ENCODE measurements around the gene ESYT1. TPM values are rescaled to one million over a fixed set of nuclear protein-coding genes. Genes with fewer than 3 reads are reported as not detected.

ESYT1 gene
- total RNA-seq, 4 donors from 2014 or later = 36.3 to 62.7 (median 53.2) TPM

GRCh38 chr12:56162468-56163290 is 34.6 kb downstream of the ESYT1 start:
- no peak overlapping the region for H3K4me3 ChIP-seq
- peaks cover 0 to 83% (median 0%) of the 10 kb centered on the region in 3 donors for H3K36me3 ChIP-seq
- no peaks in the 10 kb centered on the region for H3K9me3 ChIP-seq
- H3K4me1 ChIP-seq = peaks cover 4 to 33% (median 19%) of the 10 kb centered on the region in 4 donors
- TF ChIP-seq, protein P1, sequence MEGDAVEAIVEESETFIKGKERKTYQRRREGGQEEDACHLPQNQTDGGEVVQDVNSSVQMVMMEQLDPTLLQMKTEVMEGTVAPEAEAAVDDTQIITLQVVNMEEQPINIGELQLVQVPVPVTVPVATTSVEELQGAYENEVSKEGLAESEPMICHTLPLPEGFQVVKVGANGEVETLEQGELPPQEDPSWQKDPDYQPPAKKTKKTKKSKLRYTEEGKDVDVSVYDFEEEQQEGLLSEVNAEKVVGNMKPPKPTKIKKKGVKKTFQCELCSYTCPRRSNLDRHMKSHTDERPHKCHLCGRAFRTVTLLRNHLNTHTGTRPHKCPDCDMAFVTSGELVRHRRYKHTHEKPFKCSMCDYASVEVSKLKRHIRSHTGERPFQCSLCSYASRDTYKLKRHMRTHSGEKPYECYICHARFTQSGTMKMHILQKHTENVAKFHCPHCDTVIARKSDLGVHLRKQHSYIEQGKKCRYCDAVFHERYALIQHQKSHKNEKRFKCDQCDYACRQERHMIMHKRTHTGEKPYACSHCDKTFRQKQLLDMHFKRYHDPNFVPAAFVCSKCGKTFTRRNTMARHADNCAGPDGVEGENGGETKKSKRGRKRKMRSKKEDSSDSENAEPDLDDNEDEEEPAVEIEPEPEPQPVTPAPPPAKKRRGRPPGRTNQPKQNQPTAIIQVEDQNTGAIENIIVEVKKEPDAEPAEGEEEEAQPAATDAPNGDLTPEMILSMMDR (IDR thresholded peaks at IDR 0.05) = no peak
- no peak for TF ChIP-seq POLR2A (IDR thresholded peaks at IDR 0.05)
- peak overlapping the region in 1 of 4 donors; percentile 18 for H3K27ac ChIP-seq
- no peak for DNase-seq
- no peaks in the 10 kb centered on the region for H3K27me3 ChIP-seq

GRCh38 chr12:56163533-56164344 is 35.7 kb downstream of the ESYT1 start:
- Histone ChIP-seq H3K4me1 (peaks cover 4 to 33% (median 19%) of the 10 kb centered on the region in 4 donors), H3K27me3 (no peaks in the 10 kb centered on the region), H3K9me3 (no peaks in the 10 kb centered on the region), H3K4me3 (no peak overlapping the region), H3K27ac (no peak overlapping the region), H3K36me3 (peaks cover 0 to 93% (median 0%) of the 10 kb centered on the region in 3 donors)
- TF ChIP-seq, protein P1 (IDR thresholded peaks at IDR 0.05) = no peak
- no peak for TF ChIP-seq POLR2A (IDR thresholded peaks at IDR 0.05)
- no peak for DNase-seq

GRCh38 chr12:56164345-56164729 is 36.3 kb downstream of the ESYT1 start:
- no peak overlapping the region for H3K27ac ChIP-seq
- no peak overlapping the region for H3K4me3 ChIP-seq
- TF ChIP-seq, protein P1 (IDR thresholded peaks at IDR 0.05) = no peak
- TF ChIP-seq POLR2A (IDR thresholded peaks at IDR 0.05) = no peak
- peaks cover 4 to 33% (median 17%) of the 10 kb centered on the region in 4 donors for H3K4me1 ChIP-seq
- H3K36me3 ChIP-seq = peaks cover 0 to 99% (median 0%) of the 10 kb centered on the region in 3 donors
- no peaks in the 10 kb centered on the region for H3K9me3 ChIP-seq
- DNase-seq = no peak
- no peaks in the 10 kb centered on the region for H3K27me3 ChIP-seq

GRCh38 chr12:56165369-56165768 is 37.3 kb downstream of the ESYT1 start:
- Histone ChIP-seq H3K9me3 (no peaks in the 10 kb centered on the region), H3K4me1 (peaks cover 4 to 23% (median 6%) of the 10 kb centered on the region in 4 donors), H3K36me3 (peaks cover 0 to 100% (median 0%) of the 10 kb centered on the region in 3 donors), H3K27me3 (no peaks in the 10 kb centered on the region), H3K4me3 (no peak overlapping the region), H3K27ac (no peak overlapping the region)
- no peak for DNase-seq
- no peak for TF ChIP-seq POLR2A (IDR thresholded peaks at IDR 0.05)
- TF ChIP-seq, protein P1 (IDR thresholded peaks at IDR 0.05) = no peak

GRCh38 chr12:56169229-56169759 is 41.2 kb downstream of the ESYT1 start:
- Histone ChIP-seq H3K36me3 (peaks cover 0 to 100% (median 0%) of the 10 kb centered on the region in 3 donors), H3K9me3 (no peaks in the 10 kb centered on the region), H3K27ac (no peak overlapping the region), H3K4me1 (no peaks in the 10 kb centered on the region), H3K4me3 (no peak overlapping the region), H3K27me3 (no peaks in the 10 kb centered on the region)
- TF ChIP-seq, protein P1 (IDR thresholded peaks at IDR 0.05) = no peak
- no peak for TF ChIP-seq POLR2A (IDR thresholded peaks at IDR 0.05)
- DNase-seq = no peak

All from Peyer's patch (tissue), 4 donors.